ENCODE measurements around the gene POM121C. TPM values are rescaled to one million over a fixed set of nuclear protein-coding genes. Genes with fewer than 3 reads are reported as not detected.
"Not testable (repeated sequence)": the region's sequence is repeated elsewhere in the genome, so short reads cannot be mapped to it uniquely, and the experiment has no call there.

Gene POM121C
- total RNA-seq, 1 experiment from 2014 or later = 53.3 TPM

GRCh38 chr7:75492020-75492419 lies 5.9 kb upstream of the POM121C start, which contains the start of gene SPDYE5:
TSS of gene SPDYE5 (plus strand) at chr7:75492320. CDS start at chr7:75494048, 1,728 bp downstream.
- H3K27me3 ChIP-seq (ENCODE audit: insufficient read depth, low read depth); H3K79me2 ChIP-seq (ENCODE audit: low read depth); H4K20me1 ChIP-seq (ENCODE audit: insufficient read depth); H3F3A ChIP-seq (ENCODE audit: insufficient read depth, low read depth); DNase-seq; H3K27ac ChIP-seq; H3K36me3 ChIP-seq (ENCODE audit: low read depth); H3K9me3 ChIP-seq (ENCODE audit: insufficient read depth, low read depth); H2AFZ ChIP-seq; CTCF ChIA-PET; POLR2A ChIA-PET (ENCODE audit: unreplicated experiment); H3K4me2 ChIP-seq; intact Hi-C loops (cut with micrococcal nuclease; ENCODE audit: unreplicated experiment); H3K4me1 ChIP-seq (replicated peaks; ENCODE audit: insufficient read depth); BruUV-seq (replicated peaks); H3K4me3 ChIP-seq; H3K9me2 ChIP-seq (ENCODE audit: insufficient read depth): not testable (repeated sequence)

- POLR2A ChIA-PET (ENCODE audit: unreplicated experiment); intact Hi-C loops (cut with micrococcal nuclease; ENCODE audit: unreplicated experiment); H3K9me2 ChIP-seq (ENCODE audit: insufficient read depth); CTCF ChIA-PET; H3K27me3 ChIP-seq (ENCODE audit: insufficient read depth, low read depth); H3F3A ChIP-seq (ENCODE audit: insufficient read depth, low read depth); BruUV-seq (replicated peaks); H3K79me2 ChIP-seq (ENCODE audit: low read depth); H3K36me3 ChIP-seq (ENCODE audit: low read depth); H4K20me1 ChIP-seq (ENCODE audit: insufficient read depth); H3K27ac ChIP-seq; H3K9me3 ChIP-seq (ENCODE audit: insufficient read depth, low read depth); H3K4me1 ChIP-seq (replicated peaks; ENCODE audit: insufficient read depth): not testable (repeated sequence)
- H3K4me2 ChIP-seq = peak overlapping the region; percentile 73
- peak overlapping the region; percentile 70 for H3K4me3 ChIP-seq
- peak in 1 of 2 experiments; percentile 20 for DNase-seq
- H2AFZ ChIP-seq = peak overlapping the region; percentile 59; the same call in 1 of the 2 replicates
Measured at GRCh38 chr7:75485355-75485978, 632 bp downstream of the POM121C start.

- H2AFZ ChIP-seq; H3K79me2 ChIP-seq (ENCODE audit: low read depth); CTCF ChIA-PET; H3K36me3 ChIP-seq (ENCODE audit: low read depth); BruUV-seq (replicated peaks); H3K4me3 ChIP-seq; DNase-seq; intact Hi-C loops (cut with micrococcal nuclease; ENCODE audit: unreplicated experiment); H3K27ac ChIP-seq; H3K4me2 ChIP-seq; H3K4me1 ChIP-seq (replicated peaks; ENCODE audit: insufficient read depth); H4K20me1 ChIP-seq (ENCODE audit: insufficient read depth); H3K9me3 ChIP-seq (ENCODE audit: insufficient read depth, low read depth); H3K27me3 ChIP-seq (ENCODE audit: insufficient read depth, low read depth); POLR2A ChIA-PET (ENCODE audit: unreplicated experiment); H3K9me2 ChIP-seq (ENCODE audit: insufficient read depth); H3F3A ChIP-seq (ENCODE audit: insufficient read depth, low read depth): not testable (repeated sequence)
Measured at GRCh38 chr7:75480313-75480712, 5.8 kb downstream of the POM121C start.

DNA sequence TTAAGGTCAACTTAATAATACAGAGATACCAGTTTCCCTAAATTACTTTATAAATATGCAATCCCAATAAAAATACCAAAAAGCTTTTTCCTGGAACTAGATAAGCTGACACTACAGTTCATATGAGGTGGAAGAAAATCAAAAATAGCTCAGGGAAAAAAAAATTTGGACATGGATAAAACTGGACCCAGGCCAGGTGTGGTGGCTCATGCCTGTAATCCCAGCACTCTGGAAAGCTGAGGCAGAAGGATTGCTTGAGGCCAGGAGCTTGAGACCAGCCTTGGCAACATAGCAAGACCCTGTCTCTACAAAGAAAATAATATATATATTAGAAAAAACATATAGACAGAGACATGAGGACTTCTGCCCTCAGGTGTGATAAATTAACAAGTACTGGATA lies 8.6 kb downstream of the POM121C start:
- H3F3A ChIP-seq (ENCODE audit: insufficient read depth, low read depth); H3K9me2 ChIP-seq (ENCODE audit: insufficient read depth); H4K20me1 ChIP-seq (ENCODE audit: insufficient read depth); H3K9me3 ChIP-seq (ENCODE audit: insufficient read depth, low read depth); DNase-seq; H3K79me2 ChIP-seq (ENCODE audit: low read depth); H3K36me3 ChIP-seq (ENCODE audit: low read depth); BruUV-seq (replicated peaks); H3K4me2 ChIP-seq; H2AFZ ChIP-seq; H3K27me3 ChIP-seq (ENCODE audit: insufficient read depth, low read depth); POLR2A ChIA-PET (ENCODE audit: unreplicated experiment); H3K4me1 ChIP-seq (replicated peaks; ENCODE audit: insufficient read depth); intact Hi-C loops (cut with micrococcal nuclease; ENCODE audit: unreplicated experiment); H3K27ac ChIP-seq; H3K4me3 ChIP-seq; CTCF ChIA-PET: not testable (repeated sequence)

DNA sequence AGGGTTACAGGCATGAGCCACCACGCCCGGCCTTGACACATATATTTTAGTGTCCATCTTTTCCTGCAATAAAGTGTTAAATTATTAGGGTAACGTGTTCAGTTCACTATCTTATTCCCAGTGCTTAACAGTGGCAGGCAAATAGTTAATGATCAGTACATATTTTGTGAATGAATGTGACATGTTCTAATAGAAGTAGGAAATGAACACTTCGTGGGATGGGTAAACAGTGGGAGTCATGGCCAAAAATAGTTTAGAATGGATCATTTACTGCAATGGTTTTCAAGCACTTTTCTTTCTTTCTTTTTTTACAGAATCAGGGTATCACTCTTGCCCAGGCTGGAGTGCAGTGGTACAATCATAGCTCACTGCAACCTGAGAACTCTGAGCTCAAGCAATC lies 15.9 kb downstream of the POM121C start:
- H3K27ac ChIP-seq; H3K9me3 ChIP-seq (ENCODE audit: insufficient read depth, low read depth); H3K4me3 ChIP-seq; H3F3A ChIP-seq (ENCODE audit: insufficient read depth, low read depth); H3K36me3 ChIP-seq (ENCODE audit: low read depth); POLR2A ChIA-PET (ENCODE audit: unreplicated experiment); CTCF ChIA-PET; H3K9me2 ChIP-seq (ENCODE audit: insufficient read depth); H4K20me1 ChIP-seq (ENCODE audit: insufficient read depth); intact Hi-C loops (cut with micrococcal nuclease; ENCODE audit: unreplicated experiment); H3K79me2 ChIP-seq (ENCODE audit: low read depth); BruUV-seq (replicated peaks); DNase-seq; H3K4me1 ChIP-seq (replicated peaks; ENCODE audit: insufficient read depth); H3K4me2 ChIP-seq; H2AFZ ChIP-seq; H3K27me3 ChIP-seq (ENCODE audit: insufficient read depth, low read depth): not testable (repeated sequence)

DNA sequence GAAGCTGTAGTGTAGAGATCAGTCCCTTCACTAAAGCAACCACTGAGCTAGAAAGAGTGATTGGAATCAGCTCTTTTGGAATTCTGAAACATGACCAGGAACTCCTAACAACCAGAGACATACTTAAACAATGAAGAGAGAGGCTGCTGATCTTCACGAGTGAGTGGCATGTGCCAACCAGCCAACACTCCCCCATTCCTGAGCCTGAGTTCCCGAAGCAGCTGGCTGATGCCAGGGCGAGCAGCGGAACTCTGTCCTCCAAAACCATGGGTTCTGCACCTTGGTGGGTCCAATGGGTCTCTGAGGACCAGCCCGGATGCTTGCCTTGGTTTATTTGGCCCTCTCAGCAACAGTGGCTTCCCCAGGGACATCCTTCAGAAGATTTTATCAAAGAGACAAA lies 25.6 kb downstream of the POM121C start:
- H2AFZ ChIP-seq; H3K27ac ChIP-seq; H3K4me3 ChIP-seq; DNase-seq; H3K36me3 ChIP-seq (ENCODE audit: low read depth); H3K9me2 ChIP-seq (ENCODE audit: insufficient read depth); H3K4me2 ChIP-seq; H4K20me1 ChIP-seq (ENCODE audit: insufficient read depth); H3K27me3 ChIP-seq (ENCODE audit: insufficient read depth, low read depth); H3F3A ChIP-seq (ENCODE audit: insufficient read depth, low read depth); BruUV-seq (replicated peaks); POLR2A ChIA-PET (ENCODE audit: unreplicated experiment); H3K79me2 ChIP-seq (ENCODE audit: low read depth); H3K4me1 ChIP-seq (replicated peaks; ENCODE audit: insufficient read depth); CTCF ChIA-PET; H3K9me3 ChIP-seq (ENCODE audit: insufficient read depth, low read depth); intact Hi-C loops (cut with micrococcal nuclease; ENCODE audit: unreplicated experiment): not testable (repeated sequence)

- intact Hi-C loops (cut with micrococcal nuclease; ENCODE audit: unreplicated experiment); H3K79me2 ChIP-seq (ENCODE audit: low read depth); H3K27me3 ChIP-seq (ENCODE audit: insufficient read depth, low read depth); DNase-seq; H2AFZ ChIP-seq; H4K20me1 ChIP-seq (ENCODE audit: insufficient read depth); BruUV-seq (replicated peaks); CTCF ChIA-PET; H3K36me3 ChIP-seq (ENCODE audit: low read depth); H3K9me3 ChIP-seq (ENCODE audit: insufficient read depth, low read depth); H3K4me3 ChIP-seq; POLR2A ChIA-PET (ENCODE audit: unreplicated experiment); H3F3A ChIP-seq (ENCODE audit: insufficient read depth, low read depth); H3K4me1 ChIP-seq (replicated peaks; ENCODE audit: insufficient read depth); H3K27ac ChIP-seq; H3K9me2 ChIP-seq (ENCODE audit: insufficient read depth); H3K4me2 ChIP-seq: not testable (repeated sequence)
Measured at GRCh38 chr7:75458034-75458433, 28.1 kb downstream of the POM121C start.

- H2AFZ ChIP-seq; CTCF ChIA-PET; H3K4me2 ChIP-seq; H3K36me3 ChIP-seq (ENCODE audit: low read depth); H3K27ac ChIP-seq; H3K4me1 ChIP-seq (replicated peaks; ENCODE audit: insufficient read depth); H3K27me3 ChIP-seq (ENCODE audit: insufficient read depth, low read depth); intact Hi-C loops (cut with micrococcal nuclease; ENCODE audit: unreplicated experiment); DNase-seq; BruUV-seq (replicated peaks); H4K20me1 ChIP-seq (ENCODE audit: insufficient read depth); H3K9me2 ChIP-seq (ENCODE audit: insufficient read depth); H3F3A ChIP-seq (ENCODE audit: insufficient read depth, low read depth); H3K9me3 ChIP-seq (ENCODE audit: insufficient read depth, low read depth); H3K4me3 ChIP-seq; H3K79me2 ChIP-seq (ENCODE audit: low read depth); POLR2A ChIA-PET (ENCODE audit: unreplicated experiment): not testable (repeated sequence)
Measured at GRCh38 chr7:75456403-75456802, 29.7 kb downstream of the POM121C start.

Data from PC-9 (cell line).